HCT116 (cell line): ENCODE results near the gene ST3GAL3. TPM values are rescaled to one million over a fixed set of nuclear protein-coding genes. Genes with fewer than 3 reads are reported as not detected.

Experiments used
- ATAC-seq: fragments of 200-7000 bp; cut with Tn5 transposase; 2 replicates; pipeline ENCODE4 v1.9.1; 2020; ENCODE audit warnings: mild to moderate bottlenecking, moderate library complexity
- BruUV-seq: library from RNA; stranded (reverse); fragments of 400-500 nt; replicated peaks from 2 replicates; lab custom pipeline; 2021; lab: Mats Ljungman, UMichigan
- CTCF ChIA-PET: fragments of 300-600 bp; sonication (Branson Sonifier 250); formaldehyde crosslinking; loops from one replicate; lab custom pipeline; 2021; ENCODE audit warnings: antibody characterized with exemption; lab: Charles Lee
- POLR2A ChIA-PET: fragments of 300-600, 350-600 bp; sonication (Branson Sonifier 250); formaldehyde crosslinking; loops from one replicate; lab custom pipeline; 2021; ENCODE audit warnings: antibody characterized with exemption; lab: Charles Lee
- RAD21 ChIA-PET, 2 experiments: fragments of 300-600 bp; sonication (Branson Sonifier 250); formaldehyde crosslinking; loops; one replicate each; lab custom pipeline; 2023; ENCODE audit warnings: low total read pairs in 2 of 2; ENCODE audit not compliant: uncharacterized antibody in 2 of 2, unreplicated experiment in 2 of 2, low non-redundant PET in 1 of 2; lab: Charles Lee
- DNase-seq: peaks from one replicate; pipeline ENCODE4 v3.0.0-alpha.2; 2010; ENCODE audit warnings: low read depth, low spot score
- H2AFZ ChIP-seq: fragments of 200-600 bp; shearing (Covaris generic), sonication (generic); 2 replicates; pipeline ENCODE4 v1.6.1; 2017; ENCODE audit warnings: low read depth, mixed run types, mixed read lengths, antibody characterized with exemption, low read length; ENCODE audit not compliant: poor library complexity, severe bottlenecking
- H3K27ac ChIP-seq: 2 replicates; pipeline ENCODE4 v1.5.1; 2012; ENCODE audit warnings: low read depth, low read length
- H3K27me3 ChIP-seq: fragments of 200-600 bp; sonication (generic); 2 replicates; pipeline ENCODE4 v1.6.1; 2016; ENCODE audit warnings: mixed run types, low read length, mixed read lengths; ENCODE audit not compliant: insufficient read depth
- H3K36me3 ChIP-seq, 2 experiments: fragments of 200-500 bp in 1 of 2; fragments of 200-600 bp in 1 of 2; sonication (Bioruptor generic) in 1 of 2; sonication (generic) in 1 of 2; 2 replicates each; pipeline versions ENCODE4 v1.5.1 to v1.6.1; 2014 to 2016; ENCODE audit warnings: low read length in 2 of 2, inconsistent platforms in 1 of 2, mixed read lengths in 1 of 2, mixed run types in 1 of 2; ENCODE audit not compliant: insufficient read depth in 2 of 2, control insufficient read depth in 1 of 2
- H3K4me1 ChIP-seq, 2 experiments: fragments of 200-600 bp in 1 of 2; sonication (generic) in 1 of 2; 2 replicates each; pipeline versions ENCODE4 v1.5.1 to v1.6.1; 2012 to 2017; ENCODE audit warnings: low read length in 2 of 2, inconsistent platforms in 1 of 2, mild to moderate bottlenecking in 1 of 2, mixed read lengths in 1 of 2, mixed run types in 1 of 2, moderate library complexity in 1 of 2; ENCODE audit not compliant: insufficient read depth in 2 of 2, control insufficient read depth in 1 of 2
- H3K4me2 ChIP-seq: fragments of 200-600 bp; sonication (generic); 2 replicates; pipeline ENCODE4 v1.6.1; 2017; ENCODE audit warnings: mixed run types, low read length, mixed read lengths
- H3K4me3 ChIP-seq, 2 experiments: fragments of 200-600 bp in 1 of 2; sonication (generic) in 1 of 2; replicated peaks in 1 of 2; 2 replicates each; pipeline ENCODE4 v1.5.1; 2011 to 2016; ENCODE audit warnings: low read length in 2 of 2, control low read depth in 1 of 2, low read depth in 1 of 2, mild to moderate bottlenecking in 1 of 2, mixed read lengths in 1 of 2, mixed run types in 1 of 2
- H3K79me2 ChIP-seq: fragments of 200-600 bp; sonication (generic); 2 replicates; pipeline ENCODE4 v1.6.1; 2017; ENCODE audit warnings: mild to moderate bottlenecking, mixed run types, low read length, moderate library complexity, mixed read lengths; ENCODE audit not compliant: insufficient read depth
- H3K9ac ChIP-seq: fragments of 200-600 bp; sonication (generic); 2 replicates; pipeline ENCODE4 v1.6.1; 2016; ENCODE audit warnings: low read length, mixed read lengths
- H3K9me2 ChIP-seq: fragments of 200-600 bp; sonication (generic), shearing (Covaris generic); 2 replicates; pipeline ENCODE4 v1.6.1; 2017; ENCODE audit warnings: mixed run types, mild to moderate bottlenecking, moderate library complexity; ENCODE audit not compliant: insufficient read depth
- H3K9me3 ChIP-seq, 2 experiments: fragments of 200-500 bp in 1 of 2; fragments of 200-600 bp in 1 of 2; sonication (Bioruptor generic) in 1 of 2; sonication (generic) in 1 of 2; 2 replicates each; pipeline ENCODE4 v1.6.1; 2014 to 2017; ENCODE audit warnings: low read length in 2 of 2, mixed read lengths in 2 of 2, inconsistent platforms in 1 of 2, low read depth in 1 of 2, mild to moderate bottlenecking in 1 of 2, mixed run types in 1 of 2, moderate library complexity in 1 of 2; ENCODE audit not compliant: control insufficient read depth in 1 of 2, insufficient read depth in 1 of 2
- H4K20me1 ChIP-seq: fragments of 200-600 bp; sonication (generic), shearing (Covaris generic); 2 replicates; pipeline ENCODE4 v1.6.1; 2017; ENCODE audit warnings: mixed run types, mild to moderate bottlenecking, moderate library complexity; ENCODE audit not compliant: insufficient read depth
- CBX3 ChIP-seq: IDR thresholded peaks from 2 replicates; pipeline ENCODE4 v1.6.1; 2012; ENCODE audit warnings: low read depth
- CEBPB ChIP-seq: IDR thresholded peaks from 2 replicates; pipeline ENCODE4 v1.6.1; 2012; ENCODE audit warnings: low read depth
- EGR1 ChIP-seq: IDR thresholded peaks from 2 replicates; pipeline ENCODE4 v1.6.1; 2012; ENCODE audit warnings: low read depth
- ELF1 ChIP-seq: IDR thresholded peaks from 2 replicates; pipeline ENCODE4 v1.6.1; 2012; ENCODE audit warnings: low read depth, borderline replicate concordance
- EZH2 ChIP-seq: fragments of 200-600 bp; sonication (generic); IDR thresholded peaks from 2 replicates; pipeline ENCODE4 v1.6.1; 2017; ENCODE audit warnings: antibody characterized with exemption, mixed run types
- FOSL1 ChIP-seq: IDR thresholded peaks from 2 replicates; pipeline ENCODE4 v1.6.1; 2012; ENCODE audit warnings: low read depth
- POLR2AphosphoS5 ChIP-seq: IDR thresholded peaks from 2 replicates; pipeline ENCODE4 v1.6.1; 2011; ENCODE audit warnings: mild to moderate bottlenecking, low read depth, low read length, moderate library complexity
- SIN3A ChIP-seq: IDR thresholded peaks from 2 replicates; pipeline ENCODE4 v1.6.1; 2012; ENCODE audit warnings: low read depth
- SRF ChIP-seq: IDR thresholded peaks from 2 replicates; pipeline ENCODE4 v1.6.1; 2012; ENCODE audit warnings: low read depth
- intact Hi-C: fragments of 100-400 bp; cut with micrococcal nuclease; formaldehyde crosslinking; loops from 2 replicates; pipeline ENCODE4 v1.10.0; 2022
- total RNA-seq: library from RNA; stranded (reverse); gene quantifications from one replicate; pipeline ENCODE4 v1.2.1, GENCODE V29; 2021; ENCODE audit not compliant: unreplicated experiment
- TF ChIP-seq, protein P1 (sequence below): IDR thresholded peaks from 2 replicates; pipeline ENCODE4 v1.6.1; 2012
- TF ChIP-seq, protein P2 (sequence below): IDR thresholded peaks from 2 replicates; pipeline ENCODE4 v1.6.1; 2012; ENCODE audit warnings: low read depth

The ST3GAL3 gene
- total RNA-seq, 1 experiment from 2014 or later, result 7.2 TPM

DNA sequence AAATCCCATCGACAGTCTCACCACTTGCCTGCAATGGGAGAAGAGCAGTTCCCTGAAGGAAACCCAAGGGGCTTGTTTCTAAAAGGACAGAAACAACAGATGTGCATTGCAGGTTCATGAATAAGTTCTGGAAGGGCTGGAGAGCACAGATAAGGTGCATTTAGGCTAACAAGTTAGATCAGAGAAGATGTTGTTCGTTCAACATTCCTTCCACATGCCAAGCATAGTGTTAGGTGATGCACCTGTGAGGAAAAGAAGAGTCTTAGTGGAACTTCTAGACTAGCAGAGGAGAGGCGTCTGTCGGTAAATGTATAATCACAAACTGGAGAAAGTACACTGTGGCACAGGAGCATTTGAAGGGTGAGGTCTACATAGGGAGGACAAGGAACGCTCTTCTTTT is 98.0 kb downstream of the ST3GAL3 start:
- H3K9ac ChIP-seq, result no peak overlapping the region
- POLR2A ChIA-PET, result no interaction called here
- ATAC-seq (no peak), DNase-seq (no peak)
- H3K9me3 ChIP-seq, result no peaks in the 10 kb centered on the region; a peak in 1 of 4 replicates
- H3K36me3 ChIP-seq, result no peaks in the 10 kb centered on the region
- H4K20me1 ChIP-seq, result no peaks in the 10 kb centered on the region
- RAD21 ChIA-PET, result no interaction called here
- H3K4me1 ChIP-seq, result peaks cover 0 to 10% of the 10 kb centered on the region in 2 experiments; a peak in 1 of 4 replicates
- no peak overlapping the region for H3K4me3 ChIP-seq
- intact Hi-C loops, result no loop called here
- CTCF ChIA-PET, result no interaction called here
- no peaks in the 10 kb centered on the region for H3K9me2 ChIP-seq
- BruUV-seq, result no TSS peak
- no peaks in the 10 kb centered on the region for H3K79me2 ChIP-seq
- TF ChIP-seq ELF1 (no peak), EGR1 (no peak), SRF (no peak), CBX3 (no peak), CEBPB (no peak), POLR2AphosphoS5 (no peak), SIN3A (no peak), EZH2 (no peak), FOSL1 (no peak)
- TF ChIP-seq, protein P1, sequence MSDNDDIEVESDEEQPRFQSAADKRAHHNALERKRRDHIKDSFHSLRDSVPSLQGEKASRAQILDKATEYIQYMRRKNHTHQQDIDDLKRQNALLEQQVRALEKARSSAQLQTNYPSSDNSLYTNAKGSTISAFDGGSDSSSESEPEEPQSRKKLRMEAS, result no peak
- TF ChIP-seq, protein P2, sequence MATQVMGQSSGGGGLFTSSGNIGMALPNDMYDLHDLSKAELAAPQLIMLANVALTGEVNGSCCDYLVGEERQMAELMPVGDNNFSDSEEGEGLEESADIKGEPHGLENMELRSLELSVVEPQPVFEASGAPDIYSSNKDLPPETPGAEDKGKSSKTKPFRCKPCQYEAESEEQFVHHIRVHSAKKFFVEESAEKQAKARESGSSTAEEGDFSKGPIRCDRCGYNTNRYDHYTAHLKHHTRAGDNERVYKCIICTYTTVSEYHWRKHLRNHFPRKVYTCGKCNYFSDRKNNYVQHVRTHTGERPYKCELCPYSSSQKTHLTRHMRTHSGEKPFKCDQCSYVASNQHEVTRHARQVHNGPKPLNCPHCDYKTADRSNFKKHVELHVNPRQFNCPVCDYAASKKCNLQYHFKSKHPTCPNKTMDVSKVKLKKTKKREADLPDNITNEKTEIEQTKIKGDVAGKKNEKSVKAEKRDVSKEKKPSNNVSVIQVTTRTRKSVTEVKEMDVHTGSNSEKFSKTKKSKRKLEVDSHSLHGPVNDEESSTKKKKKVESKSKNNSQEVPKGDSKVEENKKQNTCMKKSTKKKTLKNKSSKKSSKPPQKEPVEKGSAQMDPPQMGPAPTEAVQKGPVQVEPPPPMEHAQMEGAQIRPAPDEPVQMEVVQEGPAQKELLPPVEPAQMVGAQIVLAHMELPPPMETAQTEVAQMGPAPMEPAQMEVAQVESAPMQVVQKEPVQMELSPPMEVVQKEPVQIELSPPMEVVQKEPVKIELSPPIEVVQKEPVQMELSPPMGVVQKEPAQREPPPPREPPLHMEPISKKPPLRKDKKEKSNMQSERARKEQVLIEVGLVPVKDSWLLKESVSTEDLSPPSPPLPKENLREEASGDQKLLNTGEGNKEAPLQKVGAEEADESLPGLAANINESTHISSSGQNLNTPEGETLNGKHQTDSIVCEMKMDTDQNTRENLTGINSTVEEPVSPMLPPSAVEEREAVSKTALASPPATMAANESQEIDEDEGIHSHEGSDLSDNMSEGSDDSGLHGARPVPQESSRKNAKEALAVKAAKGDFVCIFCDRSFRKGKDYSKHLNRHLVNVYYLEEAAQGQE, result no peak
- H3K4me2 ChIP-seq, result no peak overlapping the region
- H3K27me3 ChIP-seq, result no peaks in the 10 kb centered on the region
- no peak overlapping the region for H2AFZ ChIP-seq
- H3K27ac ChIP-seq, result no peak overlapping the region
